Esophagus squamous epithelium (tissue), 5 donors: ENCODE data around the gene ADI1. TPM values are rescaled to one million over a fixed set of nuclear protein-coding genes. Genes with fewer than 3 reads are reported as not detected.

Experiments used
- DNase-seq: peaks from one replicate; lab custom pipeline; 2025; lab: John Stamatoyannopoulos, UW
- H3K27ac ChIP-seq, 4 donors: fragments of 200-600 bp; sonication (generic); one replicate each; pipeline ENCODE4 v1.5.1; 2016 to 2019; ENCODE audit warnings: mild to moderate bottlenecking in 1 of 4
- H3K27me3 ChIP-seq, 4 donors: fragments of 200-600 bp; sonication (generic); 1 replicate in 3 of 4; 2 replicates in 1 of 4; pipeline versions ENCODE4 v1.5.1 to v1.6.0; 2017 to 2021; ENCODE audit warnings: antibody characterized with exemption in 1 of 4
- H3K36me3 ChIP-seq, 3 donors: fragments of 200-600 bp; sonication (generic); one replicate each; pipeline ENCODE4 v1.5.1; 2016 to 2019
- H3K4me1 ChIP-seq, 3 donors: fragments of 200-600 bp; sonication (generic); one replicate each; pipeline ENCODE4 v1.5.1; 2017 to 2019
- H3K4me3 ChIP-seq, 4 donors: fragments of 200-600 bp; sonication (generic); 1 replicate in 3 of 4; 2 replicates in 1 of 4; pipeline ENCODE4 v1.5.1; 2016 to 2019; ENCODE audit warnings: mild to moderate bottlenecking in 2 of 4, moderate library complexity in 1 of 4
- H3K9me3 ChIP-seq, 3 donors: fragments of 200-600 bp; sonication (generic); one replicate each; pipeline ENCODE4 v1.5.1; 2016 to 2019
- CTCF ChIP-seq, 6 experiments: fragments of 450-650 bp in 4 of 6; fragments of 200-600 bp in 2 of 6; sonication (generic) in 2 of 6; IDR thresholded peaks; one replicate each; pipeline ENCODE4 v1.5.1; 2016 to 2019; ENCODE audit warnings: antibody characterized with exemption in 6 of 6, mild to moderate bottlenecking in 4 of 6, moderate library complexity in 4 of 6
- POLR2A ChIP-seq, 4 donors: fragments of 450-650 bp; IDR thresholded peaks; one replicate each; pipeline ENCODE4 v1.6.1; 2017; ENCODE audit warnings: antibody characterized with exemption in 4 of 4, mild to moderate bottlenecking in 4 of 4, moderate library complexity in 3 of 4
- WGBS, 2 donors: methylation state at CpG; one replicate each; pipeline ENCODE4 v1.1.5; 2018; 5-methylcytosine and 5-hydroxymethylcytosine counted together
- intact Hi-C: fragments of 100-400 bp; cut with DNase I; formaldehyde crosslinking; loops from one replicate; pipeline ENCODE4 v1.15.0; 2022
- total RNA-seq, 4 donors: library from RNA; depleted of rRNA; stranded (reverse); fragments of >200 nt; gene quantifications; one replicate each; pipeline ENCODE4 v1.1.0, GENCODE V29; 2016
- donor health status: DM: yes; HTN: yes; CAD: no.

The ADI1 gene
- total RNA-seq, 4 donors from 2014 or later: 33.3 to 73.6 (median 54.9) TPM

DNA sequence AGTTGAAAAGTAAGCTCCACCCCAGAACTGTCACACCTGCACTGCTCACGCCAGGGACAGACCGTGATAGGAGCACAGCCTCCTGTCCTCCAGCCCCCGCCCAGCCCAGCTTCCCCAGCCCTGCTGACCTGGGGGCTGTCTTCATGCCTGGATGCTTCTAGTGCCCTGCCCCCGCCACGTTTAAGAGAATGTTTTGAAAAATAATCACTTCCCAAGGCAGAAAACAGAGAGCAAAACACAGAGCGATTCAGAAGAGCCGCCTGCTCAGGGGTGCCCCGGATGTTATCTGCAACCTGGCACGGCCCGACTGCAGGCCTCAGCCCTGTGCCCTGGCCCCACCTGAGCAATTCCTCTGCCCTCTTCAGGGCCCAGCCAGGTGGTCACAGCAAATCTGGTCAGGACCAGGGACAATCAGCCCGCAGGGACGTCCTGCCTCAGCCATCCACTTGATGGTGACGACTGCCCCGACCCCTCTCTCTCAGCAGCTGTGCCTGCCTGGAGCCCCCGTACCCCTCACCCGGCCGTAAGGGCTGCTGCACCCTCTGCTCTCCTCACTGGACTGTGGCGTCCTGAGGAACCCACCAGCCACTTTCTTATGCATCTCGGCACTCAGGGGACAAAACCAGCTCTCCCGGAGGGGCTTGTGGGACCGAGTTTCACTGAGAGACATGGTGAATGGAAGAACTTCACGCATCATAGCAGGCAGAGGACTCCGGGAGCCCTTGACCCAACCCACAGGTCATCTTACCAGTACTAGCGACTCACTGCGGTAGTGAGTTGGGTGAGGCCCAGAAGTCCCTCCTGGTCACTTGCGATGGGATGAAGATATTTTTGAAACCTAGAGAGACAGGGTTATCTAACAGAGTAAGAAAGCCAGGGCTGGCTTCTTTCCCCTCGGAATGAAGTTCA, 30.2 kb downstream of the ADI1 start:
- Histone ChIP-seq H3K27ac (no peak overlapping the region), H3K36me3 (peaks cover 0 to 17% (median 0%) of the 10 kb centered on the region in 3 donors), H3K4me3 (no peak overlapping the region), H3K4me1 (peaks cover 0 to 15% (median 0%) of the 10 kb centered on the region in 3 donors), H3K27me3 (no peaks in the 10 kb centered on the region), H3K9me3 (no peaks in the 10 kb centered on the region)
- WGBS, 2 donors: 64 to 65% methylated on average over 16 to 21 of the region's 27 CpGs
- intact Hi-C loops: no loop called here
- TF ChIP-seq POLR2A (IDR thresholded peaks at IDR 0.05) (no peak), CTCF (IDR thresholded peaks at IDR 0.05) (no peak)
- DNase-seq: no peak

GRCh38 chr2:3488061-3488531, 31.2 kb downstream of the ADI1 start:
- Histone ChIP-seq H3K36me3 (peaks cover 0 to 23% (median 0%) of the 10 kb centered on the region in 3 donors), H3K27me3 (no peaks in the 10 kb centered on the region), H3K4me1 (peaks cover 0 to 22% (median 0%) of the 10 kb centered on the region in 3 donors), H3K4me3 (no peak overlapping the region), H3K27ac (no peak overlapping the region), H3K9me3 (no peaks in the 10 kb centered on the region)
- intact Hi-C loops: no loop called here
- no peak for TF ChIP-seq CTCF (IDR thresholded peaks at IDR 0.05)
- no peak for TF ChIP-seq POLR2A (IDR thresholded peaks at IDR 0.05)
- 51 to 61% methylated on average over 3 of the region's 6 CpGs for WGBS, 2 donors
- no peak for DNase-seq

GRCh38 chr2:3487432-3487831, 31.9 kb downstream of the ADI1 start:
- Histone ChIP-seq H3K27ac (no peak overlapping the region), H3K4me3 (no peak overlapping the region), H3K4me1 (peaks cover 0 to 22% (median 0%) of the 10 kb centered on the region in 3 donors), H3K36me3 (peaks cover 0 to 30% (median 0%) of the 10 kb centered on the region in 3 donors), H3K27me3 (no peaks in the 10 kb centered on the region), H3K9me3 (no peaks in the 10 kb centered on the region)
- intact Hi-C loops: no loop called here
- WGBS, 2 donors: 62 to 83% methylated on average over 4 to 7 of the region's 10 CpGs
- TF ChIP-seq POLR2A (IDR thresholded peaks at IDR 0.05) (no peak), CTCF (IDR thresholded peaks at IDR 0.05) (no peak)
- DNase-seq: no peak

DNA sequence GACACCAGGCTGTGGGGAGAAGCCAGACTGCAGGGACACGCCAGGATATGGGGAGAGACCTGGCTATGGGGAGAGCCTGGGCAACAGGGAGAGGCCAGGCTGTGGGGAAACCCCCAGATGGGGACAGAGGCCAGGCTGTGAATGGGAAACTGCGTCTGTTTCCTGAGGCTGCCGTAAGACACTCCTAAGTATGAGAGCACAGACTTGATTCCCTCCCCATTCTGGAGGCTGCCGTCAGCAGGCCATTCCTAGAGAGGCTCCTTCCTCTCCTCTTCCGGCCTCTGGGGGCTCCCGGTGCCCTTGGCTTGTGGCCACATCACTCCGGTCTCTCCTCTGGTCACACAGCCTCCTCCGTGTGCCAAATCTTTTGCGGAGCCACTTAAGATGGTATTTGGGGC, 32.3 kb downstream of the ADI1 start:
- H3K9me3 ChIP-seq: no peaks in the 10 kb centered on the region
- H3K4me1 ChIP-seq: peaks cover 0 to 22% (median 0%) of the 10 kb centered on the region in 3 donors
- H3K36me3 ChIP-seq: peaks cover 0 to 34% (median 0%) of the 10 kb centered on the region in 3 donors
- no peak overlapping the region for H3K4me3 ChIP-seq
- intact Hi-C loops: no loop called here
- WGBS, 2 donors: 77 to 91% methylated on average over 7 to 9 of the region's 9 CpGs
- no peak for DNase-seq
- no peaks in the 10 kb centered on the region for H3K27me3 ChIP-seq
- H3K27ac ChIP-seq: no peak overlapping the region
- TF ChIP-seq CTCF (IDR thresholded peaks at IDR 0.05) (no peak), POLR2A (IDR thresholded peaks at IDR 0.05) (no peak)
